ENCODE data around the gene SRD5A2.

Gene SRD5A2

DNA sequence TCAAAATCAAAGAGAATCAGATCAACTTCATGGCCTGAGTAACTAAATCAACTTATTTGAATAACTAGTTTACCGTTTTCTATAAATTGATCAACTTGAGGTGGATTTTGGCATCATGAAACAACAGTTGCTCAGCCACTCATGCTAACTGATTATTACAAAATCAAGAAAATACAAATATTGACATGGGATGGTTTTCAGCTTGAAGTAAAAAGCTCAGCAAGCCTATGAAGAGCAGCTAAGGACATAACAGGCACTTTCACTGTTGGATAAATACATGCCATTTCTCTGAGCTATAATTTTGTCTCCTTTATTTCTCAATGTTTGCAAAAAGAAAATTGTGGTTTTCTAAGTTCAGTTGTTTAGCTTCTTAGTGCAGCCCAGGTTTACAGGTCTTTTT lies 18.9 kb downstream of the SRD5A2 start:
- Histone ChIP-seq H3K79me2 (ENCODE audit: low read length) (no peaks in the 10 kb centered on the region), H3K9me3 (ENCODE audit: insufficient read depth, low read length) (0 out of 2 replicates have a peak, but pooled peaks cover under 1% of the 10 kb centered on the region), H3K4me2 (ENCODE audit: low read length) (no peak overlapping the region), H3K27me3 (ENCODE audit: low read depth, low read length) (peaks cover 2% of the 10 kb centered on the region; the same call in 1 of the 2 replicates), H3K27ac (ENCODE audit: low read length) (no peak overlapping the region), H2AFZ (ENCODE audit: low read depth, low read length) (no peak overlapping the region), H3K4me1 (ENCODE audit: low read length) (no peaks in the 10 kb centered on the region), H3K4me3 (ENCODE audit: low read length) (no peak overlapping the region), H3K9ac (ENCODE audit: low read length) (no peak overlapping the region), H4K20me1 (ENCODE audit: insufficient read depth, low read length) (no peaks in the 10 kb centered on the region), H3K36me3 (replicated peaks; ENCODE audit: low read depth, low read length) (no peaks in the 10 kb centered on the region)
- TF ChIP-seq EZH2phosphoT487 (IDR thresholded peaks at IDR 0.05; ENCODE audit: low read depth) = no peak
- TF ChIP-seq, protein P1, sequence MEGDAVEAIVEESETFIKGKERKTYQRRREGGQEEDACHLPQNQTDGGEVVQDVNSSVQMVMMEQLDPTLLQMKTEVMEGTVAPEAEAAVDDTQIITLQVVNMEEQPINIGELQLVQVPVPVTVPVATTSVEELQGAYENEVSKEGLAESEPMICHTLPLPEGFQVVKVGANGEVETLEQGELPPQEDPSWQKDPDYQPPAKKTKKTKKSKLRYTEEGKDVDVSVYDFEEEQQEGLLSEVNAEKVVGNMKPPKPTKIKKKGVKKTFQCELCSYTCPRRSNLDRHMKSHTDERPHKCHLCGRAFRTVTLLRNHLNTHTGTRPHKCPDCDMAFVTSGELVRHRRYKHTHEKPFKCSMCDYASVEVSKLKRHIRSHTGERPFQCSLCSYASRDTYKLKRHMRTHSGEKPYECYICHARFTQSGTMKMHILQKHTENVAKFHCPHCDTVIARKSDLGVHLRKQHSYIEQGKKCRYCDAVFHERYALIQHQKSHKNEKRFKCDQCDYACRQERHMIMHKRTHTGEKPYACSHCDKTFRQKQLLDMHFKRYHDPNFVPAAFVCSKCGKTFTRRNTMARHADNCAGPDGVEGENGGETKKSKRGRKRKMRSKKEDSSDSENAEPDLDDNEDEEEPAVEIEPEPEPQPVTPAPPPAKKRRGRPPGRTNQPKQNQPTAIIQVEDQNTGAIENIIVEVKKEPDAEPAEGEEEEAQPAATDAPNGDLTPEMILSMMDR (IDR thresholded peaks at IDR 0.05; ENCODE audit: low read depth, low read length) = no peak

DNA sequence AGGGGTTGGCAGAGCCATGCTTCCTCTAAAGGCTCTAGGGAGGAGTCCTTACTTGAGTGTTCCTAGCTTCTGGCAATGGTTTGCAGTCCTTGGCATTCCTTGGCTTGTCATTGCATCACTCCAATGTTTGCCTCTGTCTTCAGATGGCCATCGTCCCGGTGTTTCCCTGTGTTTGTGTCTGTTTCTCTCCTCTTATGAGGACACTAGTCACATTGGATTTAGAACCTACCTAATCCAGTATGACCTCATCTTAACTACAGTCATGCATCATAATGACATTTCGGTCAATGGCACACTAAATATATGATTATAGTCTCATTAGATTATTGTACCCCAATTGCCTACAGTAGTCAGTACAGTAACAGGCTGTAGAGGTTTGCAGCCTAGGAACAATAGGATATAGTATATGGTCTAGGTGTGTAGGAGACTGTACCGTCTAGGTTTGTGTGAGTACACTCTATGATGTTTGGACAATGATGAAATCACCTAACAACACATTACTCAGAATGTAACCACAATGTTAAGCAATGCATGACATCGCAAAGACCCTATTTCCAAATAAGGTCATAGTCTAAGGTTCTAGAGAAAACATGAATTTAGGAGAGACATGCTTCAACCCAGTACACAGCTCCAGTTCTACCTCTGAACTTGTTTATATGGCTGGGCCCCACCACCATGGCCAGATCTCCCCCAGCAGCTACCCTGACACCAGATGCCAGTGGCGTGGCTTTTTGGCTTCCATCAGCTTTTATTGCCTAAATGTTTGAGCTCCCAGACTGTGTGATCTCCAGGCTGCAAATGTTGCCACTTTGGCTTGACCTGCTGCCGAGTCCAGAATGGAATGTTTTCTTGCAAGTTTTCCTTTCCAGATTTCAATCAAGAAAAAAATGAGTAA lies 22.1 kb downstream of the SRD5A2 start:
- Histone ChIP-seq H3K27me3 (ENCODE audit: low read depth, low read length) (peaks cover 2% of the 10 kb centered on the region; the same call in 1 of the 2 replicates), H3K36me3 (replicated peaks; ENCODE audit: low read depth, low read length) (no peaks in the 10 kb centered on the region), H3K4me2 (ENCODE audit: low read length) (no peak overlapping the region), H4K20me1 (ENCODE audit: insufficient read depth, low read length) (no peaks in the 10 kb centered on the region), H3K4me1 (ENCODE audit: low read length) (no peaks in the 10 kb centered on the region), H3K27ac (ENCODE audit: low read length) (no peak overlapping the region), H3K9me3 (ENCODE audit: insufficient read depth, low read length) (peaks cover 5% of the 10 kb centered on the region; the same call in 1 of the 2 replicates), H3K4me3 (ENCODE audit: low read length) (no peak overlapping the region), H2AFZ (ENCODE audit: low read depth, low read length) (no peak overlapping the region), H3K9ac (ENCODE audit: low read length) (no peak overlapping the region), H3K79me2 (ENCODE audit: low read length) (no peaks in the 10 kb centered on the region)
- no peak for TF ChIP-seq EZH2phosphoT487 (IDR thresholded peaks at IDR 0.05; ENCODE audit: low read depth)
- TF ChIP-seq, protein P1 (IDR thresholded peaks at IDR 0.05; ENCODE audit: low read depth, low read length) = no peak

DNA sequence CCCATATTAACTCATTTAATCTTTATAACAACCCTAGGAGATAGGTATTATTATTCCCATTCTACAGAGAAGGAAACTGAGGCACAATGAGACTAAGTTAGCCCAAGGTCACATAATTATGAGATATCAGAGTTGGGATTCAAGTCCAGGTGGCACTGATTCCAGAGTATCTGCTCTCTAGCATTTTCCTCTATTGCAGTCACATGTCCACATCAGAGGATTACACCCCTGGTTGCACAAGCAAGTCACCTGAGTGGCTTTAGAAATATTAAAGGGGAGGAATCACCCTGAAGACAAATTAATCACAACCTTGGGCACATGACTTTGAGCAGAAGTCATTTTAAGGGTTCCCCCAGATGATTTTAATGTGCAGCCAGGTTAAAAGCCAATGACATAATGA lies 23.8 kb downstream of the SRD5A2 start:
- Histone ChIP-seq H3K9me3 (ENCODE audit: insufficient read depth, low read length) (peaks cover 5% of the 10 kb centered on the region; the same call in 1 of the 2 replicates), H3K79me2 (ENCODE audit: low read length) (no peaks in the 10 kb centered on the region), H3K27ac (ENCODE audit: low read length) (no peak overlapping the region), H2AFZ (ENCODE audit: low read depth, low read length) (no peak overlapping the region), H3K4me2 (ENCODE audit: low read length) (no peak overlapping the region), H3K27me3 (ENCODE audit: low read depth, low read length) (no peaks in the 10 kb centered on the region), H3K4me3 (ENCODE audit: low read length) (no peak overlapping the region), H3K4me1 (ENCODE audit: low read length) (no peaks in the 10 kb centered on the region), H3K9ac (ENCODE audit: low read length) (no peak overlapping the region), H4K20me1 (ENCODE audit: insufficient read depth, low read length) (no peaks in the 10 kb centered on the region), H3K36me3 (replicated peaks; ENCODE audit: low read depth, low read length) (no peaks in the 10 kb centered on the region)
- TF ChIP-seq, protein P1 (IDR thresholded peaks at IDR 0.05; ENCODE audit: low read depth, low read length) = no peak
- TF ChIP-seq EZH2phosphoT487 (IDR thresholded peaks at IDR 0.05; ENCODE audit: low read depth) = no peak

DNA sequence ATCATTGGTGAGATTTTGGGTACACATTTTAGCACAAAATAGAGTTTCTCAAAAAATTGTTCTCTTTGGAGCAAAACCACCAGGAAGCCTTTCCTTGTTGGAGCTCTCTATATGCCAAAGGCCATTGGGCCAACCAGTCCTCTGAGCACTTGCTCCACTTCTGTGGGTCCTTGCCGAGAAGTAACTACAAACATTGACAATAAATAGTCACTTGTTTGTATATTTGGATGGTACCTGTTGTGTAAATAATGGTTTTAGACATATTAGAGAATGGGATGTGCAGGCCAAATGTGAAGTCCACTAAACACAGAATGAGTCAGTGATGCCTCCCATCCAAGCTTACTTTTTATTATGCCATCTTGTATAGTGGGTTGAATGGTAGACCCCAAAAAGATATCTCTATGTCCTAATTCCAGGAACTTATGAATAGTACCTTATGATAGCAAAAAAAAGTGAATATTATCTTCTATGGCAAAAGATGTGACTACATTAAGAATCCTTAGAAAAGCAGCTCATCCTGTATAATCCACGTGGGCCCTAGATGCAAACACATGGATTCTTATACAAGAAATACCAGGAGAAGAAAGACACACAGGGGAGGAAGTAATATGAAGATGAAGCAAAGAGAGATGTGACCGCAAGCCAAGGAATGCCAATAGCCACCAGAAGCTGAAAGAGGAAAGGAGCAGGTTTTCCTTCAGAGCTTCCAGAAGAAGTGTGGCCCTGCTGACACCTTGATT lies 24.6 kb downstream of the SRD5A2 start:
- Histone ChIP-seq H3K79me2 (ENCODE audit: low read length) (no peaks in the 10 kb centered on the region), H3K36me3 (replicated peaks; ENCODE audit: low read depth, low read length) (no peaks in the 10 kb centered on the region), H3K4me3 (ENCODE audit: low read length) (no peak overlapping the region), H4K20me1 (ENCODE audit: insufficient read depth, low read length) (no peaks in the 10 kb centered on the region), H3K9me3 (ENCODE audit: insufficient read depth, low read length) (peaks cover 5% of the 10 kb centered on the region; the same call in 1 of the 2 replicates), H3K4me2 (ENCODE audit: low read length) (no peak overlapping the region), H2AFZ (ENCODE audit: low read depth, low read length) (no peak overlapping the region), H3K4me1 (ENCODE audit: low read length) (no peaks in the 10 kb centered on the region), H3K27me3 (ENCODE audit: low read depth, low read length) (no peaks in the 10 kb centered on the region), H3K27ac (ENCODE audit: low read length) (no peak overlapping the region), H3K9ac (ENCODE audit: low read length) (no peak overlapping the region)
- TF ChIP-seq, protein P1 (IDR thresholded peaks at IDR 0.05; ENCODE audit: low read depth, low read length) = no peak
- no peak for TF ChIP-seq EZH2phosphoT487 (IDR thresholded peaks at IDR 0.05; ENCODE audit: low read depth)

Data from OCI-LY3 (cell line).